ENCODE measurements around the gene ASPHD1. TPM values are rescaled to one million over a fixed set of nuclear protein-coding genes. Genes with fewer than 3 reads are reported as not detected.

Gene ASPHD1
- total RNA-seq, 4 donors from 2014 or later, result 0.42 TPM; not detected in 3

DNA sequence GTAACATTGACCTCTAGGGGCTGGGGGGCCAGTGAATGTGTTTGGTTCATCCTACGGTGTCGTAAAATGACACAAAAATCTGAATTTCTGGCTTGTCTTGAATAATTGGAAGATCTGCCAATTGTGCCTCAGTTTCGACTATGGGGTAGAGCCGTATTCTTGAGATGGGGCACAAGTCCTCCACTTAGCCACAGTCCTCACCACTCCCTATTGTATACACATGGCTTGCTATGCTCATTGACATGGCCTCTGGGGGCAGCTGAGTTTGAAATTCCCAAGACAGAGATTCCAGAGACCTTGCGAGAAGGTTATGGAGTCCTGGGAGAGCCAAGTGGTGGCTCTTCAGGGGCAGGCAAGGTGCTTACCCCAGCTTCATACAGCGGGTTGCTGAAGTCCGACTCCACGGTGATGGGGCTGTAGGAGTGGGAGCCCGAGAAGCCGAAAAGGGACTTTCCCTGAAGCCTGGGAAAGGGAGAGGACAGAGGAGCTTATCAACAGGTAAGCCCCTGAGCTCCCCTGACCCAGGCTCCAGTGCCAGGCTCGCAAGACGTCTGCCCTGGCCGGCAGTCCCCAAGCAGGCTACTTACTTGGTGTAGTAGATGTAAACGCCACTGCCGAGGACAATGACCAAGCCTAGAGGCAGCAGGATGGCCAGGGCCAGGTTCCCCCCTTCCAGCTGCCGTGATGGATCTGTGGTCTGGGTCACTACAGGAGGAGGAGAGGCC, 28.3 kb upstream of the ASPHD1 start:
- H3K4me3 ChIP-seq, result no peak overlapping the region
- TF ChIP-seq POLR2A (IDR thresholded peaks at IDR 0.05) (no peak), POLR2AphosphoS5 (IDR thresholded peaks at IDR 0.05) (no peak), EP300 (IDR thresholded peaks at IDR 0.05) (no peak)
- TF ChIP-seq, protein P1, sequence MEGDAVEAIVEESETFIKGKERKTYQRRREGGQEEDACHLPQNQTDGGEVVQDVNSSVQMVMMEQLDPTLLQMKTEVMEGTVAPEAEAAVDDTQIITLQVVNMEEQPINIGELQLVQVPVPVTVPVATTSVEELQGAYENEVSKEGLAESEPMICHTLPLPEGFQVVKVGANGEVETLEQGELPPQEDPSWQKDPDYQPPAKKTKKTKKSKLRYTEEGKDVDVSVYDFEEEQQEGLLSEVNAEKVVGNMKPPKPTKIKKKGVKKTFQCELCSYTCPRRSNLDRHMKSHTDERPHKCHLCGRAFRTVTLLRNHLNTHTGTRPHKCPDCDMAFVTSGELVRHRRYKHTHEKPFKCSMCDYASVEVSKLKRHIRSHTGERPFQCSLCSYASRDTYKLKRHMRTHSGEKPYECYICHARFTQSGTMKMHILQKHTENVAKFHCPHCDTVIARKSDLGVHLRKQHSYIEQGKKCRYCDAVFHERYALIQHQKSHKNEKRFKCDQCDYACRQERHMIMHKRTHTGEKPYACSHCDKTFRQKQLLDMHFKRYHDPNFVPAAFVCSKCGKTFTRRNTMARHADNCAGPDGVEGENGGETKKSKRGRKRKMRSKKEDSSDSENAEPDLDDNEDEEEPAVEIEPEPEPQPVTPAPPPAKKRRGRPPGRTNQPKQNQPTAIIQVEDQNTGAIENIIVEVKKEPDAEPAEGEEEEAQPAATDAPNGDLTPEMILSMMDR (IDR thresholded peaks at IDR 0.05), result no peak
- H3K4me1 ChIP-seq, result peaks cover 0 to 9% (median 0%) of the 10 kb centered on the region in 3 donors
- peaks cover 30% of the 10 kb centered on the region for H3K27me3 ChIP-seq
- no peak overlapping the region for H3K27ac ChIP-seq
- no peak for ATAC-seq
- no peaks in the 10 kb centered on the region for H3K9me3 ChIP-seq
- no peaks in the 10 kb centered on the region for H3K36me3 ChIP-seq
- no CpG with 5 or more reads among the region's 16 CpGs for WGBS, 2 donors (ENCODE audit: low coverage in 1 of 2)

DNA sequence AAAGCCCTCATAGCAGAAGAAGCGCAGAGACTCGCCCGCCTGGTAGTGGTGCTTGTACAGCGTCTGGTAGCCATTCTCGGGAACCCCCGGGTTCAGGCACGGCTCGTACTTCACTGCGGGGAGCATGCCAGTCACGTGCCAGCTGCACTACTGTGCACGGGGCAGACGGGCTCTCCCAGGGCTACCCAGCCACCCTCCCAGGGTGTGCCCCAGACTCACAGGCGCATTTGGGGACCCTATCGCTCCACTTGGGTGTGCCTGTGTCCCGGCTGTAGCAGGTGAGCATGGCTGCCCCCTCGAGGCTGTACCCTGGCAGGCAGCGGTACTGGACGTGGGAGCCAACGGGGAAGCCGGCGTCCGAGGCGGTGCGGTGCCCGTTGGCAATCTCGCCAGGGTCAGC, 27.0 kb upstream of the ASPHD1 start:
- no peak overlapping the region for H3K4me3 ChIP-seq
- H3K27me3 ChIP-seq, result peaks cover 38% of the 10 kb centered on the region
- no CpG with 5 or more reads among the region's 26 CpGs for WGBS, 2 donors (ENCODE audit: low coverage in 1 of 2)
- H3K4me1 ChIP-seq, result peaks cover 0 to 16% (median 0%) of the 10 kb centered on the region in 3 donors
- no peaks in the 10 kb centered on the region for H3K9me3 ChIP-seq
- H3K36me3 ChIP-seq, result no peaks in the 10 kb centered on the region
- no peak for ATAC-seq
- no peak for TF ChIP-seq EP300 (IDR thresholded peaks at IDR 0.05)
- TF ChIP-seq, protein P1 (IDR thresholded peaks at IDR 0.05), result no peak
- no peak for TF ChIP-seq POLR2AphosphoS5 (IDR thresholded peaks at IDR 0.05)
- TF ChIP-seq POLR2A (IDR thresholded peaks at IDR 0.05), result no peak
- no peak overlapping the region for H3K27ac ChIP-seq

DNA sequence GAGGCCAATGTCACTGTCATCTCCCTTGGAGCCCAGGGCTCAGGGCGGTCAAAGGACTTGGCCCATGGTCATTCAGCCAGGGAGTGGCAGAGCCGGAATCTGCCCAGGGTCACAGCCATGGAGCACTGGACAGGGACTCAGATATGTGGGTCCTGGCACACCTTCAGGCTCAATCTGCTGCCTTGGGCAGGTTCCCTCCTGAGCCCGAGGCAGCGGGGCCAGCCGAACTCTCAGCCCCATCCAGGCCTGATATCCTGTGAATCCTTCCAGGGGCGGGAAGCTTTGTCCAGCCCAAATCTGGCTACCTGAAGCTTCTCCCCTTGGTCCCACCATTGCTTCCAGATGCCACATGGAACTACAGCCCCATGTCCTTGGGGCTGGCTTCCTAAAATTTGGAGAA, 25.1 kb upstream of the ASPHD1 start:
- Histone ChIP-seq H3K36me3 (no peaks in the 10 kb centered on the region), H3K27ac (no peak overlapping the region), H3K27me3 (peaks cover 57% of the 10 kb centered on the region), H3K9me3 (no peaks in the 10 kb centered on the region), H3K4me3 (no peak overlapping the region), H3K4me1 (peaks cover 0 to 16% (median 0%) of the 10 kb centered on the region in 3 donors)
- TF ChIP-seq, protein P1 (IDR thresholded peaks at IDR 0.05), result no peak
- TF ChIP-seq POLR2AphosphoS5 (IDR thresholded peaks at IDR 0.05), result no peak
- no peak for TF ChIP-seq POLR2A (IDR thresholded peaks at IDR 0.05)
- TF ChIP-seq EP300 (IDR thresholded peaks at IDR 0.05), result no peak
- ATAC-seq, result no peak
- 89 to 100% methylated on average over 1 to 3 of the region's 6 CpGs for WGBS, 2 donors (ENCODE audit: low coverage in 1 of 2)

DNA sequence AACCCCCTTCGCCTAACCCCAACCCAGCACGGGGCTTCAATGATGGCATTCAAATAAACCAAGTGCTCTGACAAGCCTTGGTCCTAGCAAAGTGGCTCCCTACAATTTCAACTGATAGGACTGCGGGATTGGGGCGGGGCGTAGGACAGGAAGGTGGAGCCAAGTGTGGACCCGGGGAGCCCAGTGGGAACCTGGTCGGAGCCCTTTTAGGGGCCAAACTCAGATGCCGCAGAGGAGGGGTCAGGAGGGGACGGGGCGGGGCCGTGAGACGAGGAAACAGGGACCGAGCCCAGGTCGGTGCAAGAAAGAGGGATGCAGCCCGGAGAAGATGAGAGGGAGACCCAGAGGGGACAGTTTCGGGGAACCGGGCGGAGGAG, 24.1 kb upstream of the ASPHD1 start:
- Histone ChIP-seq H3K4me3 (peak overlapping the region in 1 of 2 donors; percentile 25), H3K4me1 (peaks cover 0 to 16% (median 0%) of the 10 kb centered on the region in 3 donors), H3K27me3 (peaks cover 60% of the 10 kb centered on the region), H3K9me3 (no peaks in the 10 kb centered on the region), H3K36me3 (no peaks in the 10 kb centered on the region), H3K27ac (no peak overlapping the region)
- WGBS, 2 donors (ENCODE audit: low coverage in 1 of 2), result 16 to 33% methylated on average over 2 to 15 of the region's 18 CpGs
- TF ChIP-seq, protein P1 (IDR thresholded peaks at IDR 0.05), result no peak
- TF ChIP-seq EP300 (IDR thresholded peaks at IDR 0.05), result no peak
- ATAC-seq, result no peak

DNA sequence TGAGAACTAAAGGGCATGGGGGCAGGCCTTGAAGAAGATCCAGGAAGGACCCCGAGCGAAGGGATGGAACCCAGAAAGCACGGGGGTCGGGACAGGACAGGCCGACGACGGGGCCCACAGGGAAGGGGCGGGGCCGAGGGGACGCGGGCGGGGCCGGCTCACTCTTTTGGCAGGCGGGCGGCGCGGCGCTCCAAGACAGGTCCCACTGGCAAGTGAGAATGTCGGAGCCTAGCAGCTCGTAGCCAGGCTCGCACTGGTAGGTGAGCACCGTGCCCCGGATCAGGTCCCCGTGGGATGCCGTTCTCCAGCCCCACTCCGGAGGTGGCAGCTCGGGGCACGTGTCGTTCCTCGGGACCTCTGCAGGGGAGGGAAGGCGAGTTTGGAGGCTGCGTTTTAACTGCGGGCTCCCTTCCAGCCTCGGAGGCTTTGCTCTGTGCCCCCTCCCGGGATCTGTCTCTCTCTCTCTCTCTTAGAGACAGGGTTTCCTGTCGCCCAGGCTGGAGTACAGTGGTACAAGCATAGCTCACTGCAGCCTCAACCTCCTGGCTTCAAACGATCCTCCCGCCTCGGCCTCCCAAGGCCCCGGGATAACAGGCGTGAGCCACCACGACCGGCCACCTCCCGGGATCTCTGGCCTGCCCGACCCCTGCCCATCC, 23.6 kb upstream of the ASPHD1 start:
- Histone ChIP-seq H3K36me3 (no peaks in the 10 kb centered on the region), H3K27ac (no peak overlapping the region), H3K4me3 (peak overlapping the region in 1 of 2 donors; percentile 25), H3K4me1 (peaks cover 0 to 16% (median 0%) of the 10 kb centered on the region in 3 donors), H3K9me3 (no peaks in the 10 kb centered on the region), H3K27me3 (peaks cover 60% of the 10 kb centered on the region)
- no peak for ATAC-seq
- TF ChIP-seq POLR2AphosphoS5 (IDR thresholded peaks at IDR 0.05) (no peak), POLR2A (IDR thresholded peaks at IDR 0.05) (no peak), EP300 (IDR thresholded peaks at IDR 0.05) (no peak)
- TF ChIP-seq, protein P1 (IDR thresholded peaks at IDR 0.05), result no peak
- 0 to 20% methylated on average over 3 to 6 of the region's 45 CpGs for WGBS, 2 donors (ENCODE audit: low coverage in 1 of 2)
